Right ventricle myocardium inferior (tissue), 1 donor: ENCODE results near the gene RELA. TPM values are rescaled to one million over a fixed set of nuclear protein-coding genes. Genes with fewer than 3 reads are reported as not detected.

Source experiments
- ATAC-seq: fragments of 200-7000 bp; cut with Tn5 transposase; one replicate; pipeline ENCODE4 v1.9.1; 2020; ENCODE audit warnings: mild to moderate bottlenecking, moderate library complexity
- DNase-seq: peaks from one replicate; pipeline ENCODE4 v3.0.0; 2021; ENCODE audit errors: missing footprints
- intact Hi-C: fragments of 100-400 bp; cut with DNase I; formaldehyde crosslinking; loops from one replicate; pipeline ENCODE4 v1.11.0; 2022
- total RNA-seq: library from RNA; stranded (reverse); fragmentation: NEBNext Ultra II Directional; extraction: Animal tissue kit (Norgen Biotek cat#: 25700); gene quantifications from one replicate; pipeline ENCODE4 v1.2.1, GENCODE V29; 2021
- donor health status: DM: no; HTN: yes; CAD: no; lungs with severe emphysema.

The RELA gene
- total RNA-seq, 1 donor from 2014 or later = 36.7 TPM

DNA sequence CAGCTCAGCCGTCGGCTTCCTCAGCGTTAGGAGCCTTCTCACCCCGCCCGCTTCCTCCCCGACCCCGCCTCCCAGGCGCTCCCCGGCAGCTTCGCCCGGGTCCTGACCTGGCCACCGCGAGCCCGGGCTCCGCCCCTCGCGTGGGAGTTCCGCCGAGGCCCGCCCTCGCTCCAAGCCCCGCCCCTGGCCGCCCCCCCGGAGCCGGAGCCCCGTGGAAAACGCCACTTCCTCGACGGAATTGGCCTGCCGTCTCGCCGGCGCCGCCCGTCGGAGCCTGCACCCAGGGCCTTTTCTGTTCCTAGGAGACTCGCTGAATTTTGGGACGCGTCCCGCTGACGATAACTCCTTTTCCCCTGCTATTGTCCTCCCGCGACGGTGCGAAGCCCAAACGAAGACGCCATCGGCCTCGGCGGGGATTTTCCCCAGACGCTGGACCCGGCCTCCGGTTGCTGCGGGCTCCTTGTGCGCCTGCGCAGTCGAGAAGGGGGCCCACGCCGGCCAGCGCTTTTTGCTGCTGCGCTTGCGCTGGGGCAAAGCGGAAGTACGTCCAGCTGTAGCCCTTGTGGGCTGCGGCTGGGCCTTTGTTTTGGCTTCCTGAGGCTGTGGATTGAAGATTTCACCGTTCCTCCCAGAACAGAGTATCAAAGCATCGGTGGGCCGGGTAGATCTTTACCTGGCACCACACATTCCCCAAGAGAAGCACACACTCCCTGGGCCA is 10.0 kb downstream of the RELA start:
- DNase-seq (peak; percentile 97), ATAC-seq (peak; percentile 94)
- intact Hi-C loops = loop anchor here (2.0 to 5.0 kb wide), 3 partner anchors 38 to 205 kb away; partner anchors contain the start of genes CFL1, FAM89B, MAP3K11 and PCNX3

DNA sequence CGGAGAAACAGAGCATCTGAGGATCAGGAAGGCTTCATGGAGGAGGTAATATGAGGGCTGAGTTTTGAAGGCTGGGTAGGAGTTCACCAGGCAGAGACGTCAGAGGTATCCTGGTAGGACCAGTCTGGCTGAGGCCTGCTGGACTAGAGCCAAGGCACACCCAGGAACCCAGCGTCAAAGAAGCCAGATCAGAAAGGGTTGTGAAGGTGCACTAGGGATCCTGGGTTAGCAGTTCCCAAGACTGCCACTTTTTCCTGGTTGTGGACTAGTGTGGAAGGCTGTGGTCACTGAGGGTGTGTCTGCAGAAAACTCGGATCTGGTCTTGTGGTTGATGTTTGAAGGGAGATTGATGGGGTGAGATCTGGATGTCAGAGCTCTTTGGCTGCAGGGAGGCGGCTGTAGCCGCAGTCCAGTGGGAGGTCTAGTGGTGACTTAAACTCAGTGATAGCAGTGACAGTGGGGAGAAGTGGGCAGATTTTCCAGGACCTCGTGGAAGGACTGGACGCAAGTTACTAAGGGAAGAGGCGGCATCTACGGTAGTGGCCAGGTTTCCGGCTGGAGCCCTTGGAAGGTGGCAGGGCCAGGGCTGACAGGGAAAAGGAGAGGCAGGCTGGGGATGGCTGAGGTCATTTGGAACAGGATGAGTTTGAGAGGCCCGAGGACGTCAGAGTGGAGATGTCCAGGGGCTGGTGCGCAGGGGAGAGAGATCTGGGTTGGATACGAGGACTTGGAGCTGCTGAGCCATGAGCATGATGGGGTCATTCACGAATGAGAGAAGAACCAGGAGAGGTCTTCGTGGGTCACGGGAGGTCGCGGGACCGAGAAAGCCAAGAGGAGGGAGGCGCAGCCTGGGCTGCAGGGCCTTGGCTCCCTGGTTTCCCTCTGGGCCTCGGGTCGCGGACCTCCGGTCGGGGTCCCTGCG is 10.9 kb downstream of the RELA start:
- intact Hi-C loops = loop anchor here (2.0 to 5.0 kb wide), 3 partner anchors 37 to 205 kb away; partner anchors contain the start of genes CFL1, FAM89B, MAP3K11 and PCNX3
- peak; percentile 33 for ATAC-seq
- no peak for DNase-seq

DNA sequence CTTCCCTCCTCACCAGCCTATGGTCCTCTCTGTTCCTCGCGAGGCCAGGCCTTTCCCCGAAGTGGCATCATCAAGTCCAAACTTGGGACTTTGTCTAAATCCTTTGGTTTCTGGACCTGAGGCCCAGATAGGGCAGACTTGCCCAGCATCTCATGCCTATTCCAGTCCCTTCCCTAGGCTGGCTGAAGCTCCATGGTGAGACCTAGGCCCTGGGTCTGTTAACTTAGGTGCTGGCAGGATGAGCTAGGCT is 11.5 kb downstream of the RELA start:
- DNase-seq (no peak), ATAC-seq (no peak)
- intact Hi-C loops = loop anchor here (5.0 kb wide), 2 partner anchors 79 to 206 kb away; partner anchors contain the start of genes CFL1, FAM89B and ZNRD2

DNA sequence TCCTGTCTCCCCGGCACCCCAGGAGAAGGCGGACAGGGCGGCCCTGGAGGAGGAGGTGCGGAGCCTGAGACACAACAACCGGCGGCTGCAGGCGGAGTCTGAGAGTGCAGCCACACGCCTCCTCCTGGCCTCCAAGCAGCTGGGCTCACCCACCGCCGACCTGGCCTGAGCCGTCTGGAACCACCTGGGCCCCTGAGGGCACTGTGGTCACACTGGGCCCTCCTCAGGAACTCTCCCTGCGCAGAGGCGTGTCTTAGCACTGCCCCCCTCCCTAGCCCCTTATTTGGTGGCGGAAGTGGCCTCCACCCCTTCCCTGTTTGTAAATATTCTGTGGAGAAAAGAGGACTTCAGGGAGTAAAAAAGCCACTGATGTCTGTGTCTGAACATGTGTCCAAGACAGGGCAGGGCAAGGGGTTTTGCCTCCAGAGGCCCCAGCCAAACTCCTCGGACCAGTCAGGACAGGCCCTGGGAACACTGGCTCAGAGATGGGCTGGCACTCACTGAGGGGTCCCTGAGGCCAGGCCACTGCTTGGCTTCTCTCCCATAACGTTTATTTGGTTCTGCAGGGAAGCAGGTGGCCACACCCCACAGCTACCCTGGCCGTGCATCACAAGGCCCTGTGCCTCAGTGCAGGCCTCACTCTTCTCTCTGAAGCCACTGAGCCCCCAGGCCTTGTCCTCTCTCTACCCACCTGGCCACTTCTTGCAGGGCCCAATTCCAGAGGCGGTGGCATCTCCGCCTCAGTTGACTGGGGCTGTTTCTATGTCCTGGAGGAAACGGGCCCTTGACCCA is 12.0 kb downstream of the RELA start:
- intact Hi-C loops = loop anchor here (5.0 kb wide), 2 partner anchors 78 to 207 kb away; partner anchors contain the start of genes CFL1, FAM89B and ZNRD2
- ATAC-seq (no peak), DNase-seq (no peak)

DNA sequence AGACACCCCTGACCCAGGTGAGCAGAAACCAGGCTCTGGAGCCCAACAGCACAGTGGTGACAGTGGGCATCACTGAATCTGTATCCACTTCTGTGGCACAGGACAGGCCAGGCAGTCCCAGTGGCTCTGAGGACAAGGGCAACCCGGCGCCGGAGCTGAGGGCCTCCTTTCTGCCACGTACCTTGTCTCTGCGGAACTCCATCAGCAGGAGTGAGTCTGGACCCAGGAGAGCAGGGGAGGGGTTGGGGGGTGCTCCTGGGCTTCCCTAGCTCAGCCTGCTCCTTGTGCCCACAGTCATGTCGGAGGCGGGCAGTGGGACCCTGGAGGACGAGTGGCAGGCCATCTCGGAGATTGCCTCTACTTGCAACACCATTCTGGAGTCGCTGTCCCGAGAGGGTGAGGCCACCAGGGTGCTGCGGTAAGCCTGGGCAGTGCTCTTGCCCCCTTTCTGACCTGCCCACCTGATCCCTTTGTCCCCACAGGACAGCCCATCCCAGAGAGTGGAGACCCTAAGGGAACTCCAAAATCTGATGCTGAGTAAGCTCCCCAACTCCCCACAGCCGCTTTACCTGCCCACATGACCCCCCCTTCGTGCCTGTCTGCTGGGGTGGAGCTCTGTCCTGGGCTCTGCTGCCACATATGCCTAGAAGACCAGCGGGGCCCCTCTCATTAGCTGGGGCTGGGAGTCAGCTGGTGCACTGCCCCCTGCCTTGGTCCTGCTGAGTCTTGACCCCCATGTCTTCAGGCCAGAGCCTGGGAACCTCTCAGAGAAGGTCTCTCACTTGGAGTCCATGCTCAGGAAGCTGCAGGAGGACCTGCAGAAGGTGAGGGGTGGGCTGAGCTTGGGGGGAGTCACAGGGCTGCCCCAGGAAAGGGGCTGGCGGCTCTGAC is 12.8 kb downstream of the RELA start:
- intact Hi-C loops = loop anchor here (5.0 kb wide), 2 partner anchors 78 to 207 kb away; partner anchors contain the start of genes CFL1, FAM89B and ZNRD2
- DNase-seq = peak; percentile 57

DNA sequence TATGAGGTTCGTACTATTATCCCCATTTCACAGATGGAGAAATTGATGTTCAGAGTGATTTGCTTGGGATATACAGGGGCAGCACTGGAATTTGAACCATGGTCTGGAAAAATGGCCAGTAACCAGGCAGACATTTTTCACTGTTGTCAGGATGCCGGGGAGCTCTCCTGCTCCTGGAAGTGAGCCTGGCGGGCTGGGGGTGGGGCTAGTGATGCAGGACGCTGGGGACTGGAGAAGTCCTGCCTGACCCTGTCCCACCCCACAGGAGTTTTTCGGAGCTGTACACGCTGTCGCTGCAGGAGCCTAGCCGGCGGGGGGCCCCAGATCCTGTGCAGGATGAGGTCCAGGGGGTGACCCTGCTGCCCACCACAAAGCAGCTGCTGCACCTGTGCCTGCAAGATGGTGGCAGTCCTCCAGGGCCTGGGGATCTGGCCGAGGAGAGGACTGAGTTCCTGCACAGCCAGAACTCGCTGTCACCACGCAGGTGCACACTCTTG is 13.7 kb downstream of the RELA start:
- no peak for ATAC-seq
- intact Hi-C loops = no loop called here

More for the DNA sequence above, 12.8 kb downstream of the RELA start:
- ATAC-seq = no peak

DNA sequence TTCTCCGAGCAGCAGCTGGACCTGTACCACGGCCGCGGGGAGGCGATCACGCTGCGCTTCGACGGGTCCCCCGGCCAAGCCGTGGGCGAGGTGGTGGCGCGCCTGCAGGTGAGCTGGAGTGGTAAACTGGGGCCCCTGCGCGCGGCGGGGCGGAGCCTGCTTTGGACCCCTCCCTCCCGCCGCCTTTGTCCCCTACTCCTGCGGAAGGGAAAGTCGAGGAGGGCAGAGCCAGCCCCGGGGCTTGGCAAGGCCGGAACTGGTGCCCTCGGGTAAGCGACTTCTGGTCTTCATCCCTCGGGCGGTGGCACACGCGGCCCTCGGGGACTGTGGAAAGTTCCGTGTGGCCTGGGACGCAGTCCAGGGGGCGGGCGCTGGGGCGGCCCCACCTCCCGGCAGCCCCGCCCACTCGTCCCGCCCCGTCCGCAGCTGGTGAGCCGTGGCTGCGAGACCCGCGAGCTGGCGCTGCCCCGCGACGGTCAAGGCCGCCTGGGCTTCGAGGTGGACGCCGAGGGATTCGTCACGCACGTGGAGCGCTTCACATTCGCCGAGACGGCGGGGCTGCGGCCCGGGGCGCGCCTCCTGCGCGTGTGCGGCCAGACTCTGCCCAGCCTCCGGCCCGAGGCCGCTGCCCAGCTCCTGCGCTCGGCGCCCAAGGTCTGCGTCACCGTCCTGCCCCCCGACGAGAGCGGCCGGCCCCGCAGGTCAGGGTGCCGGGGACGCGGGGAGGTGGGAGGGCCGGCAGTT is 15.6 kb downstream of the RELA start:
- intact Hi-C loops = no loop called here
- DNase-seq (no peak), ATAC-seq (no peak)

More for the DNA sequence above, 13.7 kb downstream of the RELA start:
- DNase-seq = no peak

DNA sequence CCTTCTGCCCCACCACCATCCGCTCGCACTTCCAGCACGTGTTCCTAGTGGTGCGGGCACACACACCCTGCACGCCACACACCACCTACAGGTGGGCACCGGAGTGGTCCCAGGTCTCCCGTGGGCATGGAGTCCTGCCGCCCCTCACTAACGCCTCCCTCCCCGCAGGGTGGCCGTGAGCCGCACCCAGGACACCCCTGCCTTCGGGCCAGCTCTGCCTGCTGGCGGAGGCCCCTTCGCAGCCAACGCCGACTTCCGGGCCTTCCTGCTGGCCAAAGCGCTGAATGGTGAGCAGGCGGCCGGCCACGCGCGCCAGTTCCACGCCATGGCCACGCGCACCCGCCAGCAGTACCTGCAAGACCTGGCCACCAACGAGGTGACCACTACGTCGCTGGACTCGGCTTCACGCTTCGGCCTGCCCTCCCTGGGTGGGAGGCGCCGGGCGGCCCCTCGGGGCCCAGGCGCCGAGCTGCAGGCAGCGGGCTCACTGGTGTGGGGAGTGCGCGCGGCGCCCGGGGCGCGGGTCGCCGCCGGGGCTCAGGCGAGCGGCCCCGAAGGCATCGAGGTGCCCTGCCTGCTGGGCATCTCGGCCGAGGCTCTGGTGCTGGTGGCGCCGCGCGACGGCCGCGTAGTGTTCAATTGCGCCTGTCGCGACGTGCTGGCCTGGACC is 16.3 kb downstream of the RELA start:
- DNase-seq (no peak), ATAC-seq (no peak)
- intact Hi-C loops = no loop called here

DNA sequence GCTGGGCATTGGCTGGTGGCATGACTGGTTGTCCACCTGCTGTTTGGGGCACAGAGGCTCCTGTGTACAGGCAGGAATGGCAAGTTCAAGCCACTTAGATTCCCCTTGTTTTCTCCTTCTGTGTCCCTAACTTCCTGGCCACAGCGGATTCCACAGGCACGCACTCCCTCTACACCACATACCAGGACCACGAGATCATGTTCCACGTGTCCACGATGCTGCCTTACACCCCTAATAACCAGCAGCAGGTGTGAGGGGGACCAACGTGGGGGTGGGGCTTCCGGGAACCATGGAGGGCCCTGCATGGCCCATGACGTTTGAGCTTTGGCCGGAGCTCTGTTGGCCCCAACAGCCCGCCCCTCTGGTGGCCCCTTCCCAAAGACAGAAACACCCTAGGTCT is 17.0 kb downstream of the RELA start:
- DNase-seq (no peak), ATAC-seq (no peak)
- intact Hi-C loops = no loop called here

DNA sequence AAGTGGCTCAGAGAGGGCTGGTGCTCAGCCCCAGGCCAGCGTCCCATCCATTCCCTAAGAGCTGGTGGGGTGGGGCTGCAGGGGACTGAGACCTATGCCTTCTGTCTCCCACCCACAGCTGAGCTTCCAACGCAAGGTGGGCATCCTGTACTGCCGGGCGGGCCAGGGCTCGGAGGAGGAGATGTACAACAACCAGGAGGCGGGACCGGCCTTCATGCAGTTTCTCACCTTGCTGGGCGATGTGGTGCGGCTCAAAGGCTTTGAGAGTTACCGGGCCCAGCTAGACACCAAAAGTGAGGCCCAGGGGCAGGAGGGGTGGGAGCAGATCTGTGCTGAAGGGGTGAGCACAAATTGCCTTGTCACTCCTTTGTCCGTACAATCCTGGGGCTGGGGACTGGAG is 17.9 kb downstream of the RELA start:
- intact Hi-C loops = no loop called here
- DNase-seq (no peak), ATAC-seq (no peak)

DNA sequence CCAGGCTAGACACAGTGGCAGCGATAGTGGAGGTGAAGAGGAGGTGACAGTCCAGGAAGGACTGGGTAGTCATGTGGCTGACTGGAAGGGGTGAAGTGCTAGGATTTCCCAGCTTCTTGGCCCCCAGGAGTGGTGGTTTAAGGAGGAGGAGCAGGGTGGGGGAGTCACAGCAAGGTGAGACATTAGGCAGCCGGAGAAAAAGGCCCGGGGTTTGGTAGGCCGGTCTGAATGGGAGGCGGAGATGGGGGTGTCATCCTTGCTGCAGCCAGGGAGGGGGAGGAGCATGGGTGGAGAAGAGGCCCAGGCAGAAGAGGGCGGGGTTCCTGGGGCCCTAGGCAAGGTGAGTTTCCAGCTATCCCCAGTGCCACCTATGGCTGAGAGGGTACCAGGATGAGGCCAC is 18.7 kb downstream of the RELA start:
- DNase-seq = peak; percentile 25
- intact Hi-C loops = no loop called here
- ATAC-seq = no peak

DNA sequence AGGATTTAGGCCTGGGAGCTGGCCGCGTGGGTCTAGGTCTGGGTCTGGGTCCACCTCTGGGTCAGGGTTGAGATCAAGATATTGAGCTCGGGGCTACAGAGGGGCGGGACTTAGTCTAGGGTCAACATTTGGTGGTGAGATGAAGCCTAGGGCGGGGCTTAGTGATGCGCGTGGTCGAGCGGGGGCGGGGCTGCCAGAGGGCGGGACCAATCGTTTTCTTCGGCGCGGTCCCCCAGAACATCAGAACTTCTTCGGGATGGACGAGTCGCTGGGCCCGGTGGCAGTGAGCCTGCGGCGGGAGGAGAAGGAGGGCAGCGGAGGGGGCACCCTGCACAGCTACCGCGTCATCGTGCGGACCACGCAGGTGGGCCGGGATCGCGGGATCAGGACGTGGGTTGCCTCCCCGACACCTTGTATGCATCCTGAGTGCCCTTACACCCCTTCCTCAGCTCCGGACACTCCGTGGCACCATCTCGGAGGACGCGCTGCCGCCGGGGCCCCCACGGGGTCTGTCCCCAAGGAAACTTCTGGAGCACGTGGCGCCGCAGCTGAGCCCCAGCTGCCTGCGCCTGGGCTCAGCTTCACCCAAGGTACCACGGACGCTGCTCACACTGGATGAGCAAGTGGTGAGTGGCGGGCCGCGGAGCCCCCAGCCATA is 20.6 kb downstream of the RELA start:
- intact Hi-C loops = no loop called here
- DNase-seq = no peak
- ATAC-seq = no peak

DNA sequence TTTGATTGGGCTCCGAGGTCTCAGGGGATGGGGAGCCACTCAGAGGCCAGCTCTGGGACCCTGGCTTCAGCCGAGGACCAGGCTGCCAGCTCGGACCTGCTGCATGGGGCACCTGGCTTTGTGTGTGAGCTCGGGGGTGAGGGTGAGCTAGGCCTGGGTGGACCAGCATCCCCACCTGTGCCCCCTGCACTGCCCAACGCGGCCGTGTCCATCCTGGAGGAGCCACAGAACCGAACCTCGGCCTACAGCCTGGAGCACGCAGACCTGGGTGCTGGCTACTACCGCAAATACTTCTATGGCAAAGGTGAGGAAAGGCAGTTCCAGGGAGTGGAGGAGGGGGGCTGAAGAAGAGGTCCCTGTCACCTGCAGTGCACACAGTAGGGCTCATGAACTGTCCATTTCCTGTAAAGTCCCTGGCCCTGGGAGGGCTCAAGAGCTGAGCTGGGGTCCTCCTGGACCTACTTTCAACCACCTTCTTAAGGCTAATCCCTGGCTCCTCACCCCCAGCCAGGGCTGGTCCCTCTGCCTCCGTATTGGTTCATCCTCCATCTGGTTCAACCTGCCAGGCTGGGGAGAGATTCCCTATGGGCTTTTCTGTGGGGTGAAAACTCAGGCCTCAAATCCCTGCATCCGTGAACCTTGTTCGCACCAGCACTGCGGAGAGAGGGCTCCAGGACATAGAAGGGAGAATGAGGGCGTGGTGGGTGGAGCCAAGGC is 21.3 kb downstream of the RELA start:
- DNase-seq = no peak
- intact Hi-C loops = no loop called here
- ATAC-seq = no peak

DNA sequence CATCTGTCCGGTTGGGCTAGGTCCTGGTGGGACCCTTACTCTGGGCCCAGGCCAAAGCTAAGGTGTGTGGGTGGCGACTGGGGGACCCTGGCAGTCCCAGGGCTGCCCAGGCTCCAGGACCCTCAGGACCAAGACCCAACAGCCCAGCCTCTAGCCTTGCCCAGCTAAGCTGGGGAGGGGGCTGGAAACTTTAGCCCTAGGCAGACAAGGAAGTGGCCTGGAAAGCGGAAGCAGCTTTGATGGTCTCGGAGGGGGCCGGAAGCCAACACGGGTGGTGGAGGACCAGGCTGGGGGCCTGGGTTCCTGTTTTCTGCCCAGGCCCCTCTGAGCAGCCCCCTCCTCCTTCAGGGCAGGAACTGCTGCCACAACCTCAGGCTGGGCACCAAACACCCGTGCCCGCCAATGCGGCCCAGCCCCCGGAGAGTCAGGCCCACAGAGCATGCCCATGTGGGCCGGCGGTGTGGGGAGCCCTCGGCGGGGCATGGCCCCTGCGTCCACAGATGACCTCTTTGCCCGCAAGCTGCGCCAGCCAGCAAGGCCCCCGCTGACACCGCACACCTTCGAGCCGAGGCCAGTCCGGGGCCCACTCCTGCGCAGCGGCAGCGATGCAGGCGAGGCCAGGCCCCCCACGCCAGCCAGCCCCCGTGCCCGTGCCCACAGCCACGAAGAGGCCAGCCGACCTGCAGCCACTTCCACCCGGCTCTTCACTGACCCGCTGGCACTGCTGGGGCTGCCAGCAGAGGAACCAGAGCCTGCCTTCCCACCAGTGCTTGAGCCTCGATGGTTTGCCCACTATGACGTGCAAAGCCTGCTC is 22.0 kb downstream of the RELA start:
- intact Hi-C loops = no loop called here
- peak; percentile 7 for ATAC-seq
- DNase-seq = peak; percentile 86
